ENCODE data around the gene SPDEF. TPM values are rescaled to one million over a fixed set of nuclear protein-coding genes. Genes with fewer than 3 reads are reported as not detected.

Gene SPDEF
- total RNA-seq, 6 experiments from 2014 or later = not detected

DNA sequence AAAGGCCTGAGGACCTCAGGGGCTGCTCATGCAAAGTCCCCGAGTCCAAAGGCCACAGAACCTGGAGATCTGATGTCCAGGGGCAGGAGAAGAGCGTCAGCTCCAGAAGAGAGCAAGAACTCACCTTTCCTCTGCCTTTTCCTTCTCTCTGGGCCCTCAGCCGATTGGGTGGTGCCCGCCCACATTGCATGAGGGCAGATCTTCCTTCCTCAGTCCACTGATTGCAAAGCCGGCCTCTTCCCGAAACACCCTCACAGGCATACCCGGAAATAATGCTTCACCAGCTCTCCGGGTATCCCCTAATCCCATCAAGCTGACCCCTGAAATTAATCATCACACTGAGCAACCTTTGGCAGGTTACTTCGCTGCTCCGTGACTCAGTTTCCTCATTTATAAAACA lies 33.4 kb downstream of the SPDEF start:
- WGBS (ENCODE audit: insufficient coverage, low coverage, low lambda C conversion rate, missing lambda C conversion rate) = 75% methylated on average over 2 of the region's 10 CpGs

GRCh38 chr6:34521463-34522285 lies 34.5 kb downstream of the SPDEF start:
- Histone ChIP-seq H3K4me3 (no peak overlapping the region), H3K27me3 (no peaks in the 10 kb centered on the region), H3K4me1 (no peaks in the 10 kb centered on the region), H3K27ac (no peak overlapping the region), H3K36me3 (no peaks in the 10 kb centered on the region), H3K9me3 (no peaks in the 10 kb centered on the region)
- DNase-seq = peak in 1 of 3 donors; percentile 27
- intact Hi-C loops (cut with DNase I) = loop anchor here in 1 of 2 donors (10.0 kb wide), 1 partner anchor 57 kb away; the partner anchor contains the start of gene PACSIN1
- WGBS (ENCODE audit: insufficient coverage, low coverage, low lambda C conversion rate, missing lambda C conversion rate) = 78% methylated on average over 6 of the region's 28 CpGs
- ATAC-seq = no peak
- TF ChIP-seq, protein P1, sequence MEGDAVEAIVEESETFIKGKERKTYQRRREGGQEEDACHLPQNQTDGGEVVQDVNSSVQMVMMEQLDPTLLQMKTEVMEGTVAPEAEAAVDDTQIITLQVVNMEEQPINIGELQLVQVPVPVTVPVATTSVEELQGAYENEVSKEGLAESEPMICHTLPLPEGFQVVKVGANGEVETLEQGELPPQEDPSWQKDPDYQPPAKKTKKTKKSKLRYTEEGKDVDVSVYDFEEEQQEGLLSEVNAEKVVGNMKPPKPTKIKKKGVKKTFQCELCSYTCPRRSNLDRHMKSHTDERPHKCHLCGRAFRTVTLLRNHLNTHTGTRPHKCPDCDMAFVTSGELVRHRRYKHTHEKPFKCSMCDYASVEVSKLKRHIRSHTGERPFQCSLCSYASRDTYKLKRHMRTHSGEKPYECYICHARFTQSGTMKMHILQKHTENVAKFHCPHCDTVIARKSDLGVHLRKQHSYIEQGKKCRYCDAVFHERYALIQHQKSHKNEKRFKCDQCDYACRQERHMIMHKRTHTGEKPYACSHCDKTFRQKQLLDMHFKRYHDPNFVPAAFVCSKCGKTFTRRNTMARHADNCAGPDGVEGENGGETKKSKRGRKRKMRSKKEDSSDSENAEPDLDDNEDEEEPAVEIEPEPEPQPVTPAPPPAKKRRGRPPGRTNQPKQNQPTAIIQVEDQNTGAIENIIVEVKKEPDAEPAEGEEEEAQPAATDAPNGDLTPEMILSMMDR (IDR thresholded peaks at IDR 0.05) = no peak
- no peak for TF ChIP-seq POLR2A (IDR thresholded peaks at IDR 0.05)

More for the DNA sequence above, 33.4 kb downstream of the SPDEF start:
- DNase-seq (peak in 1 of 3 donors; percentile 32), ATAC-seq (no peak)
- intact Hi-C loops (cut with DNase I) = loop anchor here in 1 of 2 donors (10.0 kb wide), 1 partner anchor 58 kb away; the partner anchor contains the start of gene PACSIN1
- no peaks in the 10 kb centered on the region for H3K4me1 ChIP-seq
- no peak overlapping the region for H3K4me3 ChIP-seq
- no peaks in the 10 kb centered on the region for H3K9me3 ChIP-seq
- H3K27me3 ChIP-seq = no peaks in the 10 kb centered on the region
- TF ChIP-seq, protein P1 (IDR thresholded peaks at IDR 0.05) = no peak
- no peak for TF ChIP-seq POLR2A (IDR thresholded peaks at IDR 0.05)
- no peak overlapping the region for H3K27ac ChIP-seq
- no peaks in the 10 kb centered on the region for H3K36me3 ChIP-seq

DNA sequence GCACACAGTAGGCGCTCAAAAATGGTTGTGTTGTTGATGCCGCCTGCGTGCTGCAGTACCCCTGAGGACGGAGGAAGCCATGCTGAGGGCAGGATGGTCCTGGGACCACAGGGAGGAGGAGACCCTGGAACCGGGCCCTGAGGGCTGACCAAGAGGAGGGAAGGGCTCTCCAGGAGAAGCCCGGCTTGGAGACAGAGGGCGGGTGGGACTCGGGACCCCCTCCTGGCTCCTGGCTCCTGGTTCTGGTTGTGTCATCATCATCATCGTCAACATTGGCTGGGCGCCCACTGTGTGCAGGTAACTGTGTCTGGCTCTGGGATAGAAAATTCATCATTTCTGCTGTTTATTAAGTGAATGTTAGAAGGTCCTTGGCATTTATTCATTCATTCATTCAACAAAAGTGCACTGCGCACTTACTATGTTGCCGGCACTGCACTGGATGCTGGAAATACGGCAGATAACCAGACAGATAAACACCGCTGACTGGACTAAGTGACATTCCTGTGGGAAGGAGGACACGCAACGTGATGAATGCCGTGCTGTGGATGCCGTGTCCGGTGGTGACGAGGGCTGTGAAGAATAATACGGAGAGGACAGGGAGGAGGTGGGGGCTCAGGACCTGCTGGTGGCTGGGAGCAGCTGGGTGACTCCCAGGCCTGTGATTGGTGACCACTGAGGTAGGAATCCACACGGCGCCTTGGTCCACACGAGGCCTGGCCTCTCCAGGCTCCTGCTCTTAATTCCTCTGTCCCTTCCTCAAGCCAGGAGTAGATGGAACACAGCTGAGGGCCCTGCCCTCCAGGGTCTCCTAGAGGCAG lies 35.3 kb downstream of the SPDEF start:
- no peak overlapping the region for H3K27ac ChIP-seq
- no peaks in the 10 kb centered on the region for H3K4me1 ChIP-seq
- WGBS (ENCODE audit: insufficient coverage, low coverage, low lambda C conversion rate, missing lambda C conversion rate) = 78% methylated on average over 13 of the region's 24 CpGs
- no peaks in the 10 kb centered on the region for H3K36me3 ChIP-seq
- ATAC-seq (no peak), DNase-seq (peak in 1 of 3 donors; percentile 40)
- intact Hi-C loops (cut with DNase I) = loop anchor here in 1 of 2 donors (10.0 kb wide), 1 partner anchor 56 kb away; the partner anchor contains the start of gene PACSIN1
- TF ChIP-seq, protein P1 (IDR thresholded peaks at IDR 0.05) = no peak
- no peak for TF ChIP-seq POLR2A (IDR thresholded peaks at IDR 0.05)
- no peak overlapping the region for H3K4me3 ChIP-seq
- H3K9me3 ChIP-seq = no peaks in the 10 kb centered on the region
- no peaks in the 10 kb centered on the region for H3K27me3 ChIP-seq

GRCh38 chr6:34519971-34520644 lies 36.0 kb downstream of the SPDEF start:
- ATAC-seq (no peak), DNase-seq (peak in 1 of 3 donors; percentile 48)
- Histone ChIP-seq H3K4me1 (no peaks in the 10 kb centered on the region), H3K9me3 (no peaks in the 10 kb centered on the region), H3K27me3 (no peaks in the 10 kb centered on the region), H3K36me3 (no peaks in the 10 kb centered on the region), H3K4me3 (no peak overlapping the region), H3K27ac (no peak overlapping the region)
- WGBS (ENCODE audit: insufficient coverage, low coverage, low lambda C conversion rate, missing lambda C conversion rate) = 93% methylated on average over 6 of the region's 8 CpGs
- intact Hi-C loops (cut with DNase I) = loop anchor here in 1 of 2 donors (10.0 kb wide), 1 partner anchor 55 kb away; the partner anchor contains the start of gene PACSIN1
- TF ChIP-seq, protein P1 (IDR thresholded peaks at IDR 0.05) = no peak
- no peak for TF ChIP-seq POLR2A (IDR thresholded peaks at IDR 0.05)
